Measurements from ENCODE around the gene TPSB2. TPM values are rescaled to one million over a fixed set of nuclear protein-coding genes. Genes with fewer than 3 reads are reported as not detected.
"Not testable (repeated sequence)": the region's sequence is repeated elsewhere in the genome, so short reads cannot be mapped to it uniquely, and the experiment has no call there.

Gene TPSB2
- total RNA-seq, 1 experiment from 2014 or later: 16.7 TPM

DNA sequence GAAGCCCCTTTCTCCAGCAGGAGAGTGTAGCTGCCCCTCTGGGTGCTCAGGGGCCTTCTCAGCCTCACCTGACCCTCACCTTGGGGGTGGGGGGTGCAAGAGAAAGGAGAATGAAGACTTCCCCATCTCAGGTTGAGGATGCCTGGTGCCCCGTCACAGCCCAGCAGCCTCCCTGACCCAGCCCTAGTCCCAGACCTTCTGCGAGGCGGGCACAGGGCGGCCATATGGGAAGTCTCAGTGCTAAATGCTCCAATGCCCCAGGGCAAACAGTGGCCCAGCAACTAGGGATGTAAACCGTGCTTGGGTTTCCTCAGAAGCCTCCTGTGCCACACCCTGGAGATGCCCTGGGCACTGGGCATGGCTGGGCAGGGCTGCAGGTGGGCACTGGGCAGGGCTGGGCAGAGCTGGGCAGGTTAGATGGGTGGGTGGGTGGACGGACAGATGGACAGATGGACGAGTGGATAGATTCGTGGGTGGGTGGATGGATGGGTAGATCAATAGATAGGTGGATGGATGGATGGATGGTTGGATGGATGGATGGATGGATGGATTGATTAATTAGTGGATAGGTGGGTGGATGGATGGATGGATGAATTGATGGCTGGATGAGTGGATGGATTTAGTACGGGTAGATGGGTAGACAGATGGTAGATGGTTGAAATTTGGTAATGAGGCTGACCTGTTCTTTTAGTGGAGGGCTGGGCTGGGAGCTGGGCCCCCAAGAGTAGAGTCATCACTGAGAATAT, 42.6 kb upstream of the TPSB2 start:
- no TSS peak for BruUV-seq (replicated peaks)
- Histone ChIP-seq H3K36me3 (ENCODE audit: insufficient read depth, low read length, poor library complexity, severe bottlenecking) (no peaks in the 10 kb centered on the region), H3K9me3 (ENCODE audit: low read depth, low read length, poor library complexity, severe bottlenecking) (no peaks in the 10 kb centered on the region), H3K27ac (ENCODE audit: low read depth, low read length, poor library complexity, severe bottlenecking) (no peak overlapping the region), H3K4me1 (ENCODE audit: insufficient read depth, low read length, poor library complexity, severe bottlenecking) (peaks cover 17% of the 10 kb centered on the region), H3K27me3 (replicated peaks; ENCODE audit: insufficient read depth, low read depth, low read length, poor library complexity) (no peaks in the 10 kb centered on the region), H3K4me3 (ENCODE audit: low read depth, low read length, poor library complexity, severe bottlenecking) (no peak overlapping the region)
- ChIA-PET POLR2A (ENCODE audit: low non-redundant PET) (no interaction called here), CTCF (no interaction called here)
- intact Hi-C loops (cut with micrococcal nuclease; ENCODE audit: unreplicated experiment): no loop called here
- no peak for DNase-seq (ENCODE audit: low spot score)
- TF ChIP-seq EZH2 (IDR thresholded peaks at IDR 0.05; ENCODE audit: borderline replicate concordance, low read depth, low read length, poor library complexity, severe bottlenecking): no peak
- TF ChIP-seq, protein P1, sequence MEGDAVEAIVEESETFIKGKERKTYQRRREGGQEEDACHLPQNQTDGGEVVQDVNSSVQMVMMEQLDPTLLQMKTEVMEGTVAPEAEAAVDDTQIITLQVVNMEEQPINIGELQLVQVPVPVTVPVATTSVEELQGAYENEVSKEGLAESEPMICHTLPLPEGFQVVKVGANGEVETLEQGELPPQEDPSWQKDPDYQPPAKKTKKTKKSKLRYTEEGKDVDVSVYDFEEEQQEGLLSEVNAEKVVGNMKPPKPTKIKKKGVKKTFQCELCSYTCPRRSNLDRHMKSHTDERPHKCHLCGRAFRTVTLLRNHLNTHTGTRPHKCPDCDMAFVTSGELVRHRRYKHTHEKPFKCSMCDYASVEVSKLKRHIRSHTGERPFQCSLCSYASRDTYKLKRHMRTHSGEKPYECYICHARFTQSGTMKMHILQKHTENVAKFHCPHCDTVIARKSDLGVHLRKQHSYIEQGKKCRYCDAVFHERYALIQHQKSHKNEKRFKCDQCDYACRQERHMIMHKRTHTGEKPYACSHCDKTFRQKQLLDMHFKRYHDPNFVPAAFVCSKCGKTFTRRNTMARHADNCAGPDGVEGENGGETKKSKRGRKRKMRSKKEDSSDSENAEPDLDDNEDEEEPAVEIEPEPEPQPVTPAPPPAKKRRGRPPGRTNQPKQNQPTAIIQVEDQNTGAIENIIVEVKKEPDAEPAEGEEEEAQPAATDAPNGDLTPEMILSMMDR (conservative IDR thresholded peaks at IDR 0.05; ENCODE audit: low read depth, low read length): no peak

DNA sequence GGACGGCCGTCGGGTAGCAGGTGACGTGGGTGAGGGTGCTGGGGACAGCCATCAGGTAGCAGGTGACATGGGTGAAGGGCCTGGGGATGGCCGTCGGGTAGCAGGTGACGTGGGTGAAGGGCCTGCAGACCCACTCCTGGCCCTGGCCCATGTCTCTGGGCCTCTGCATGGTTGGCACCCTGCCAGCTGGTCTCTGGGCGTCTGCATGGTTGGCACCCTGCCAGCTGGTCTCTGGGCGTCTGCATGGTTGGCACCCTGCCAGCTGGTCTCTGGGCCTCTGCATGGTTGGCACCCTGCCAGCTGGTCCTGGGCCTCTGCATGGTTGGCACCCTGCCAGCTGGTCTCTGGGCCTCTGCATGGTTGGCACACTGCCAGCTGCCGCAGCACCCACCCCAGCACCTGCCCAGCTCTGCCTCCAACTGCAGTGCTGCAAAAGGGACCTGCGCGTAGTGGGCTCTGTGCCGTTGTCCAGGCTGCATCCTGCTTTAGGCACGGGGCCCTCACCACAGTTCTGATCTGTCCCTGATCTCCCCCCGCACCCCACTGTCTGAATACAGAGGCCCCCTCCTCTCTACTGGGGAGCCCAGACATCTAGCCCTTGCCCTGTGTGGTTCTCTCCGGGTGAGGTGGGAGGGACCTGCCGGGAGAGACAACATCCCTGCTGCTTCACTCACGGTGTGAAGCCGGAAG, 41.9 kb upstream of the TPSB2 start:
- CTCF ChIA-PET: interaction anchor here (0.6 kb wide), 1 partner anchor 618 kb away, joined by 5 read pairs; no protein-coding TSS in a partner anchor

GRCh38 chr16:1271380-1271723, 41.4 kb upstream of the TPSB2 start:
- H3K36me3 ChIP-seq (ENCODE audit: insufficient read depth, low read length, poor library complexity, severe bottlenecking): no peaks in the 10 kb centered on the region
- H3K4me1 ChIP-seq (ENCODE audit: insufficient read depth, low read length, poor library complexity, severe bottlenecking): peaks cover 17% of the 10 kb centered on the region
- no TSS peak for BruUV-seq (replicated peaks)
- TF ChIP-seq, protein P1 (conservative IDR thresholded peaks at IDR 0.05; ENCODE audit: low read depth, low read length): no peak
- no peak for TF ChIP-seq EZH2 (IDR thresholded peaks at IDR 0.05; ENCODE audit: borderline replicate concordance, low read depth, low read length, poor library complexity, severe bottlenecking)
- H3K27ac ChIP-seq (ENCODE audit: low read depth, low read length, poor library complexity, severe bottlenecking): no peak overlapping the region
- no peaks in the 10 kb centered on the region for H3K27me3 ChIP-seq (replicated peaks; ENCODE audit: insufficient read depth, low read depth, low read length, poor library complexity)
- intact Hi-C loops (cut with micrococcal nuclease; ENCODE audit: unreplicated experiment): no loop called here
- POLR2A ChIA-PET (ENCODE audit: low non-redundant PET): no interaction called here
- no peak for DNase-seq (ENCODE audit: low spot score)
- H3K9me3 ChIP-seq (ENCODE audit: low read depth, low read length, poor library complexity, severe bottlenecking): no peaks in the 10 kb centered on the region
- CTCF ChIA-PET: interaction anchor here (0.6 kb wide), 1 partner anchor 618 kb away, joined by 5 read pairs; no protein-coding TSS in a partner anchor
- H3K4me3 ChIP-seq (ENCODE audit: low read depth, low read length, poor library complexity, severe bottlenecking): no peak overlapping the region

More for the DNA sequence above, 41.9 kb upstream of the TPSB2 start:
- BruUV-seq (replicated peaks); H3K9me3 ChIP-seq (ENCODE audit: low read depth, low read length, poor library complexity, severe bottlenecking); POLR2A ChIA-PET (ENCODE audit: low non-redundant PET); H3K27ac ChIP-seq (ENCODE audit: low read depth, low read length, poor library complexity, severe bottlenecking); H3K4me3 ChIP-seq (ENCODE audit: low read depth, low read length, poor library complexity, severe bottlenecking); H3K36me3 ChIP-seq (ENCODE audit: insufficient read depth, low read length, poor library complexity, severe bottlenecking); intact Hi-C loops (cut with micrococcal nuclease; ENCODE audit: unreplicated experiment); H3K27me3 ChIP-seq (replicated peaks; ENCODE audit: insufficient read depth, low read depth, low read length, poor library complexity): not testable (repeated sequence)
- DNase-seq (ENCODE audit: low spot score): peak; percentile 61
- peaks cover 17% of the 10 kb centered on the region for H3K4me1 ChIP-seq (ENCODE audit: insufficient read depth, low read length, poor library complexity, severe bottlenecking)

DNA sequence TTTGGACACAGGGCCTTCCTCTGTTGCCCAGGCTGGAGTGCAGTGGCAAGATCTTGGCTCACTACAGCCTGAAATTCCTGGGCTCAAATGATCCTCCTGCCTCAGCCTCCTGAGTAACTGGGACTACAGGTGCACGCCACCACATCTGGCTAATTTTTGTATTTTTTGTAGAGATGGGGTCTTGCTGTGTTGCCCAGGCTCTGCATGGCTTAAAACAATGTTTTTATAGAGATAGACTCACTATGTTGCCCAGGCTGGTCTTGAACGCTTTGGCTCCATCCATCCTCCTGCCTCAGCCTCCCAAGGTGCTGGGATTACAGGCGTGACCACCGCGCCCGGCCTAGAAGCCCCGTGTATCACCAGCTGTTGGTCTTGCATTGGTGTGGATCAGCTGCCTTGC, 39.4 kb upstream of the TPSB2 start:
- H3K4me1 ChIP-seq (ENCODE audit: insufficient read depth, low read length, poor library complexity, severe bottlenecking): peaks cover 17% of the 10 kb centered on the region
- H3K4me3 ChIP-seq (ENCODE audit: low read depth, low read length, poor library complexity, severe bottlenecking); BruUV-seq (replicated peaks); H3K36me3 ChIP-seq (ENCODE audit: insufficient read depth, low read length, poor library complexity, severe bottlenecking); H3K27me3 ChIP-seq (replicated peaks; ENCODE audit: insufficient read depth, low read depth, low read length, poor library complexity); POLR2A ChIA-PET (ENCODE audit: low non-redundant PET); DNase-seq (ENCODE audit: low spot score); intact Hi-C loops (cut with micrococcal nuclease; ENCODE audit: unreplicated experiment); H3K9me3 ChIP-seq (ENCODE audit: low read depth, low read length, poor library complexity, severe bottlenecking); H3K27ac ChIP-seq (ENCODE audit: low read depth, low read length, poor library complexity, severe bottlenecking): not testable (repeated sequence)
- CTCF ChIA-PET: interaction anchor here (0.7 kb wide), 1 partner anchor 465 kb away, joined by 4 read pairs; no protein-coding TSS in a partner anchor

Measured in A673 (cell line).